H1 (cell line): ENCODE results near the gene OCSTAMP.

Experiments used
- CBX5 ChIP-seq: fragments of 300-800, 300-1000 bp; sonication (generic); IDR thresholded peaks from 2 replicates; pipeline ENCODE4 v1.7.1; 2016; ENCODE audit warnings: antibody characterized with exemption, low read length, low read depth
- CTCF ChIP-seq, 3 experiments: IDR thresholded peaks; 1 replicate in 2 of 3; 2 replicates in 1 of 3; pipeline versions ENCODE4 v1.5.1 to v1.6.1; 2011; ENCODE audit warnings: low read length in 3 of 3, mild to moderate bottlenecking in 3 of 3, inconsistent platforms in 2 of 3, low read depth in 1 of 3, moderate library complexity in 1 of 3; ENCODE audit not compliant: insufficient read depth in 1 of 3; ENCODE audit errors: control extremely low read depth in 1 of 3
- FOSL1 ChIP-seq: IDR thresholded peaks from 2 replicates; pipeline ENCODE4 v1.6.1; 2011; ENCODE audit warnings: mild to moderate bottlenecking, low read depth, low read length, moderate library complexity; ENCODE audit not compliant: insufficient read depth
- HDAC6 ChIP-seq: IDR thresholded peaks from one replicate; pipeline ENCODE4 v1.7.1; 2012; ENCODE audit warnings: low read depth, mild to moderate bottlenecking, inconsistent platforms, low read length, moderate library complexity
- NRF1 ChIP-seq: IDR thresholded peaks from 2 replicates; pipeline ENCODE4 v1.6.1; 2011; ENCODE audit warnings: mild to moderate bottlenecking, low read depth, low read length, improper control_type of control experiment
- POLR2AphosphoS5 ChIP-seq: IDR thresholded peaks from 2 replicates; pipeline ENCODE4 v1.6.1; 2011; ENCODE audit warnings: low read depth, low read length
- SP1 ChIP-seq: IDR thresholded peaks from 2 replicates; pipeline ENCODE4 v1.6.1; 2011; ENCODE audit warnings: low read depth, low read length

GRCh38 chr20:46539113-46539512, 11.3 kb downstream of the OCSTAMP start:
- TF ChIP-seq SP1 (no peak), CTCF (IDR thresholded peaks at IDR 0.05; ENCODE audit: control extremely low read depth in 1 of 3, insufficient read depth in 1 of 3, low read depth in 1 of 3, low read length in 3 of 3) (peak in 2 of 3 experiments; percentile 37 to 56; a peak in 3 of 4 replicates), NRF1 (no peak), FOSL1 (no peak), POLR2AphosphoS5 (no peak), HDAC6 (no peak), CBX5 (no peak)
